Stimulated activated CD4-positive, alpha-beta T cell treated with anti-CD3 and anti-CD28 coated beads, Interleukin-1b, Interleukin-23, amount 100 ng/mL, for 48 hours (primary cell): Measurements from ENCODE around the gene SLC15A4.
"Not testable (repeated sequence)": the region's sequence is repeated elsewhere in the genome, so short reads cannot be mapped to it uniquely, and the experiment has no call there.

Source experiments
- DNase-seq: peaks from one replicate; pipeline ENCODE4 v3.0.0-alpha.2; 2020

SLC15A4 gene

GRCh38 chr12:128823916-128824839 is at the start of gene SLC15A4:
SLC15A4 (minus strand) TSS chr12:128823958; CDS start chr12:128823943, 15 bp downstream.
- peak; percentile 95 for DNase-seq

- no peak for DNase-seq
Measured at GRCh38 chr12:128872303-128872702, 48.5 kb upstream of the SLC15A4 start.

- no peak for DNase-seq
Measured at GRCh38 chr12:128871516-128871892, 47.7 kb upstream of the SLC15A4 start.

- DNase-seq, result no peak
Measured at GRCh38 chr12:128867466-128867865, 43.7 kb upstream of the SLC15A4 start.

- no peak for DNase-seq
Measured at GRCh38 chr12:128864516-128865186, 40.9 kb upstream of the SLC15A4 start.

GRCh38 chr12:128863957-128864356 is 40.2 kb upstream of the SLC15A4 start:
- DNase-seq, result no peak

GRCh38 chr12:128861226-128862016 is 37.7 kb upstream of the SLC15A4 start:
- no peak for DNase-seq

GRCh38 chr12:128859311-128859710 is 35.6 kb upstream of the SLC15A4 start:
- no peak for DNase-seq

GRCh38 chr12:128857133-128857763 is 33.5 kb upstream of the SLC15A4 start:
- DNase-seq, result no peak

GRCh38 chr12:128856791-128857078 is 33.0 kb upstream of the SLC15A4 start:
- DNase-seq, result no peak

GRCh38 chr12:128856035-128856790 is 32.5 kb upstream of the SLC15A4 start:
- DNase-seq, result no peak

- DNase-seq, result no peak
Measured at GRCh38 chr12:128853600-128854197, 29.9 kb upstream of the SLC15A4 start.

- DNase-seq, result no peak
Measured at GRCh38 chr12:128852885-128853599, 29.3 kb upstream of the SLC15A4 start, which contains the start of gene GLT1D1. GLT1D1 (plus strand) TSS chr12:128853478; CDS start chr12:128853582, 104 bp downstream.

GRCh38 chr12:128852026-128852698 is 28.4 kb upstream of the SLC15A4 start:
- no peak for DNase-seq

GRCh38 chr12:128851429-128851828 is 27.7 kb upstream of the SLC15A4 start:
- DNase-seq, result not testable (repeated sequence)

GRCh38 chr12:128850400-128850799 is 26.6 kb upstream of the SLC15A4 start:
- DNase-seq, result no peak

- not testable (repeated sequence) for DNase-seq
Measured at GRCh38 chr12:128849806-128850205, 26.0 kb upstream of the SLC15A4 start.

- DNase-seq, result no peak
Measured at GRCh38 chr12:128848371-128848770, 24.6 kb upstream of the SLC15A4 start.

GRCh38 chr12:128846671-128847070 is 22.9 kb upstream of the SLC15A4 start:
- not testable (repeated sequence) for DNase-seq

- DNase-seq, result peak; percentile 23
Measured at GRCh38 chr12:128844031-128844635, 20.4 kb upstream of the SLC15A4 start.
